Airway epithelial cell (primary cell): ENCODE measurements around the gene APCDD1. TPM values are rescaled to one million over a fixed set of nuclear protein-coding genes. Genes with fewer than 3 reads are reported as not detected.

Experiments used
- total RNA-seq: library from RNA; depleted of rRNA; stranded (reverse); fragments of >200 nt; gene quantifications from 2 replicates; pipeline ENCODE4 v1.2.3, GENCODE V29; 2015

Gene APCDD1
- total RNA-seq = 0.28 and 0.35 TPM in 2 replicates

DNA sequence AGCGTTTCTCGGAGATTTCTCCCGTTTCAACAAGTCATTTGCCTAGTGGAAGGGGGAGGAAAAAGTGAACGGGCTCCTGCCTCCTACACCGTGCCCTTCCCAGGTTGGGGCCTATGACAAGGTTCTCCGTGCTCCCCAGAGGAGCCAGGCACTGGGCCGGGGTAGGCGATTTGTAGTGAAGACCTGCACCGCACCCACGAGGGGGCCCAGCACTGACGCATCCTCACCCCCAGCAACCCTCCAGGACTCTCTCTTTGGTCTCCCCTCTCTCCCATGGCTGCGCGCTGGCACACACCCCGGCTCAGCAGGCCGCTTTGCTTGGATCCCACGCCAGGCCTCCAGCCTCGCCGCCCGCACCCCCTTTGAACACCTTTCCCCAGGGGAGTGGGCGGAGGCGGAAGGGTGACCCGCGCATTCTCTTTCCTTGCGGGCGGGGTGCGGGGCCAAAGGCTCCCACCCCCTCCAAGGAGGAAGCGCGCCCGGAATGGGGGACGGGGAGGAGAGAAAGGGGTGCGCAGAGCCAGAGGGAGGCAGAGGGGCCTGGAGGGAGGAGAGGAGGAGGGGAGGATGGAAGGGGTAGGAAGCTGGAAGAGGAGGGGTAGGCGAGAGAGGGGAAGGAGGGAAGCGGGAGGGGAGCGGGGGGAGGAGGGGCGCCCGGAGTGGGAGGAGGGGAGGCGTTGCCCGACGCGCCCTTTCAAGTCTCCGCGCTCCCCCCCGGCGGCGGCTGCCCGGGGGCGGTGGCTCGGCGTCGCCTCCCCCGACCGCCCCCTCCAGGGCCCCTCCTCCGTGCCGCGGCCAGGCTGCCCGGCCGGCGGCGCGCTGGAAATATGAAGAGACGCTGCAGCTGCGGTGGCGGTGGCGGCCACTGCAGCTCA, at the start of gene APCDD1:
Gene APCDD1 (plus strand): TSS at position 830 of the 875 bp plus-strand sequence. CDS start 347 bp downstream, outside the sequence.

DNA sequence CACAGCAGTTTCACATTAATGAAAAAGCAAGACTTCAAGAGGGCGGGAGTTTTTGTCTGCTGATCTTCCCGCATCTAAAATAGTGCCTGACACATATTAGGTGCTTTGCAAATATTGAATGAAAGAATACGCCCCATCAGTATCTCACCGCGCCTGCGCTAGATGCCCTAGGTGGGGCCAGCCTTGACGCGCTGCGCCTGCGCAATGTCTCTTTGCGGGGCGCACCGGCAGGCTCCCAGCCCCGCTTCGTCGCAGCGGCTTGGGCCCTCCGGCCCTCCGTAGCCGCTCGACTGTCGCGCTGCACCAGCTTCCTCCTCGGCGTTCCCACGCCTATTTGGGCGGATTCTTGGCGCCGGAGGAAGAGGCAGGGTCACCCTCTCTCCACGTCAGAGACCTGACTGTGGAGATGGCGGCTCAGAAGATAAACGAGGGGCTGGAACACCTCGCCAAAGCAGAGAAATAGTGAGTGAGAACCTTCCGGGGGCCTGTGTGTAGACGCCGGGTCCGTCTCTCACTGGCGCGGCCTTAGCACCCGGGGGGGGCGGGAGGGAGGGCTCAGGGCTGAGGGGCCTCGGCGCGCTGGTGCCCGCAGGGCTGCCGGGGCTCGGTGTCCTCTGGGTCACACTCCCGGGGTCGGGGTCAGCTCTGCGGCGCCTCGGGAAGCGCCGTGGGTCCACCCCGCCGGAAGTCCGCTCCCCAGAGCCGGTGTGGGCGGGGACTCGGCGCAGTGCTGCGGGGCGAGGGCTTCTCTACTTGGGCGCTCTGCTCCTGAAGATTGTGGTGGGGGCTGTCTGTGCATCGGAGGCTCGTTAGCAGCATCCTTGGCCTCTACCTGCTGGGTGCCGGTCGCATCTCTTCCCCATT, 71.5 kb downstream of the APCDD1 start, which contains the start of gene NAPG:
Gene NAPG (plus strand): TSS at position 331 of the 864 bp plus-strand sequence. CDS start 76 bp downstream, at position 407.

Other genes with a start within 250 kb of the APCDD1 start
- gene NAPG, start 71.4 kb downstream of the APCDD1 start, total RNA-seq = 21.2 and 22.4 TPM in 2 replicates